H1 (cell line): ENCODE results near the gene PFKP. TPM values are rescaled to one million over a fixed set of nuclear protein-coding genes. Genes with fewer than 3 reads are reported as not detected.

Source experiments
- BACH1 ChIP-seq: IDR thresholded peaks from 2 replicates; pipeline ENCODE4 v1.6.1; 2012; ENCODE audit warnings: low read length, improper control_type of control experiment
- CHD7 ChIP-seq: fragments of 300-600 bp; sonication (generic); IDR thresholded peaks from 2 replicates; pipeline ENCODE4 v1.7.1; 2012; ENCODE audit warnings: low read length, moderate library complexity, mild to moderate bottlenecking, inconsistent platforms; ENCODE audit not compliant: insufficient replicate concordance
- CTBP2 ChIP-seq: IDR thresholded peaks from 2 replicates; pipeline ENCODE4 v1.7.0; 2011; ENCODE audit warnings: borderline replicate concordance, mild to moderate bottlenecking, moderate library complexity, mixed read lengths, low read length; ENCODE audit not compliant: insufficient read depth, insufficient read length
- EP300 ChIP-seq, 2 experiments: IDR thresholded peaks; 1 replicate in 1 of 2; 2 replicates in 1 of 2; pipeline ENCODE4 v1.6.1; 2011 to 2012; ENCODE audit warnings: low read depth in 2 of 2, low read length in 2 of 2, mild to moderate bottlenecking in 2 of 2, borderline replicate concordance in 1 of 2, inconsistent platforms in 1 of 2, moderate library complexity in 1 of 2
- JUND ChIP-seq: IDR thresholded peaks from 2 replicates; pipeline ENCODE4 v1.6.1; 2011; ENCODE audit warnings: mild to moderate bottlenecking, improper control_type of control experiment, low read length
- KDM5A ChIP-seq: fragments of 200-600 bp; IDR thresholded peaks from 2 replicates; pipeline ENCODE4 v1.7.1; 2012; ENCODE audit warnings: mild to moderate bottlenecking, low read length, inconsistent platforms, mixed read lengths
- SIX5 ChIP-seq: IDR thresholded peaks from 2 replicates; pipeline ENCODE4 v1.6.1; 2011; ENCODE audit warnings: mild to moderate bottlenecking, low read depth, low read length
- TAF1 ChIP-seq: IDR thresholded peaks from 2 replicates; pipeline ENCODE4 v1.6.1; 2011; ENCODE audit warnings: mild to moderate bottlenecking, low read depth, low read length
- ZNF274 ChIP-seq: IDR thresholded peaks from 2 replicates; pipeline ENCODE4 v1.7.0; 2012; ENCODE audit warnings: low read length, borderline replicate concordance; ENCODE audit errors: extremely low read depth
- polyA plus RNA-seq, 7 experiments: library from polyadenylated mRNA; depleted of rRNA in 3 of 7; stranded (reverse) in 5 of 7; unstranded in 2 of 7; fragments of >200 nt in 5 of 7; fragments of 200-250 nt in 2 of 7; gene quantifications; 1 replicate in 5 of 7; 2 replicates in 1 of 7; 4 replicates in 1 of 7; pipeline versions ENCODE4 v1.2.1 to v1.2.3, GENCODE V29; 2011 to 2013; ENCODE audit warnings: missing spikeins in 2 of 7, mixed read lengths in 2 of 7
- total RNA-seq: library from RNA; stranded (reverse); fragmentation: NEBNext Ultra II Directional; extraction: Animal tissue kit (Norgen Biotek cat#: 25700); gene quantifications from 2 replicates; pipeline ENCODE4 v1.2.1, GENCODE V29; 2021

PFKP gene
- total and polyA plus RNA-seq, 2 of the 8 experiments (the other 6 are each of a cell fraction or from before 2014, with no cell fraction given), result 51.2 to 128 TPM

GRCh38 chr10:3166496-3167290 lies 99.3 kb downstream of the PFKP start (continued):
- TF ChIP-seq CHD7, result no peak
- no peak for TF ChIP-seq CTBP2
- no peak for TF ChIP-seq SIX5
- TF ChIP-seq ZNF274, result no peak
- no peak for TF ChIP-seq TAF1
- TF ChIP-seq BACH1, result no peak
- no peak for TF ChIP-seq KDM5A
- TF ChIP-seq EP300 (IDR thresholded peaks at IDR 0.05; ENCODE audit: borderline replicate concordance in 1 of 2, low read depth in 2 of 2, low read length in 2 of 2), result no peak
- TF ChIP-seq JUND, result no peak
